HEK293T (cell line): ENCODE data around the gene KANK2.

Experiments used
- BHLHE40 ChIP-seq: fragments of 450-650 bp; IDR thresholded peaks from 2 replicates; pipeline ENCODE4 v1.6.1; 2016; ENCODE audit warnings: mild to moderate bottlenecking, moderate library complexity, borderline replicate concordance
- CTBP1 ChIP-seq: fragments of 450-650 bp; IDR thresholded peaks from 2 replicates; pipeline ENCODE4 v1.6.1; 2016; ENCODE audit warnings: borderline replicate concordance
- FOXK2 ChIP-seq: fragments of 450-650 bp; IDR thresholded peaks from 2 replicates; pipeline ENCODE4 v1.6.1; 2016; ENCODE audit warnings: mild to moderate bottlenecking
- L3MBTL2 ChIP-seq: fragments of 450-650 bp; conservative IDR thresholded peaks from 2 replicates; pipeline ENCODE4 v1.6.1; 2016; ENCODE audit warnings: mild to moderate bottlenecking

- TF ChIP-seq L3MBTL2 (no peak), BHLHE40 (no peak), FOXK2 (no peak), CTBP1 (no peak)
These were observed 20.7 kb downstream of the KANK2 start for GRCh38 chr19:11176466-11177193.
